ENCODE measurements around the gene COPZ1. TPM values are rescaled to one million over a fixed set of nuclear protein-coding genes. Genes with fewer than 3 reads are reported as not detected.
A peak's percentile ranks its signal among the peaks of the same experiment; 100 is the strongest.

Gene COPZ1
- total and polyA plus RNA-seq, 2 experiments from 2014 or later = 164 to 207 TPM

GRCh38 chr12:54333420-54334034 lies 8.6 kb downstream of the COPZ1 start:
- H3K27me3 ChIP-seq = no peaks in the 10 kb centered on the region
- no peaks in the 10 kb centered on the region for H3K9me3 ChIP-seq (ENCODE audit: low read depth)
- peaks cover 85% of the 10 kb centered on the region for H3K79me2 ChIP-seq
- peaks cover 32% of the 10 kb centered on the region for H3K4me1 ChIP-seq (ENCODE audit: insufficient read depth)
- DNase-seq (ENCODE audit: low spot score) = no peak
- no peak overlapping the region for H3K27ac ChIP-seq
- 100% methylated on average over 4 of the region's 4 CpGs for WGBS (ENCODE audit: low lambda C conversion rate, missing lambda C conversion rate)
- no peak overlapping the region for H2AFZ ChIP-seq
- H4K20me1 ChIP-seq (ENCODE audit: insufficient read depth, poor library complexity, severe bottlenecking) = peaks cover 18% of the 10 kb centered on the region
- no peaks in the 10 kb centered on the region for H3K36me3 ChIP-seq (replicated peaks; ENCODE audit: insufficient read depth, low read depth)
- no peak overlapping the region for H3K4me2 ChIP-seq
- H3K4me3 ChIP-seq = no peak overlapping the region
- no peak for TF ChIP-seq EZH2 (IDR thresholded peaks at IDR 0.05; ENCODE audit: borderline replicate concordance)
- TF ChIP-seq EZH2phosphoT487 (IDR thresholded peaks at IDR 0.05; ENCODE audit: low read depth, severe bottlenecking, unreplicated experiment) = no peak
- no peaks in the 10 kb centered on the region for H3K9me2 ChIP-seq (replicated peaks; ENCODE audit: insufficient read depth)

- DNase-seq (ENCODE audit: low spot score) = no peak
- peaks cover 36% of the 10 kb centered on the region for H3K4me1 ChIP-seq (ENCODE audit: insufficient read depth)
- 33% methylated on average over 3 of the region's 3 CpGs for WGBS (ENCODE audit: low lambda C conversion rate, missing lambda C conversion rate)
- no peak overlapping the region for H2AFZ ChIP-seq
- H3K27ac ChIP-seq = peak overlapping the region; percentile 72
- H4K20me1 ChIP-seq (ENCODE audit: insufficient read depth, poor library complexity, severe bottlenecking) = peaks cover 29% of the 10 kb centered on the region
- no peaks in the 10 kb centered on the region for H3K9me3 ChIP-seq (ENCODE audit: low read depth)
- no peak overlapping the region for H3K4me3 ChIP-seq
- H3K79me2 ChIP-seq = peaks cover 74% of the 10 kb centered on the region
- no peak for TF ChIP-seq EZH2phosphoT487 (IDR thresholded peaks at IDR 0.05; ENCODE audit: low read depth, severe bottlenecking, unreplicated experiment)
- peak; percentile 34 for TF ChIP-seq CTCF (IDR thresholded peaks at IDR 0.05; ENCODE audit: poor library complexity)
- H3K9me2 ChIP-seq (replicated peaks; ENCODE audit: insufficient read depth) = no peaks in the 10 kb centered on the region
- no peaks in the 10 kb centered on the region for H3K27me3 ChIP-seq
- peaks cover 4% of the 10 kb centered on the region for H3K36me3 ChIP-seq (replicated peaks; ENCODE audit: insufficient read depth, low read depth)
- peak overlapping the region; percentile 53 for H3K4me2 ChIP-seq
Measured at GRCh38 chr12:54337280-54337842, 12.4 kb downstream of the COPZ1 start.

- Histone ChIP-seq H3K27me3 (no peaks in the 10 kb centered on the region), H3K9me2 (replicated peaks; ENCODE audit: insufficient read depth) (no peaks in the 10 kb centered on the region), H3K4me3 (no peak overlapping the region), H3K27ac (peak overlapping the region; percentile 72), H2AFZ (no peak overlapping the region), H3K4me1 (ENCODE audit: insufficient read depth) (peaks cover 36% of the 10 kb centered on the region), H3K36me3 (replicated peaks; ENCODE audit: insufficient read depth, low read depth) (peaks cover 4% of the 10 kb centered on the region), H3K9me3 (ENCODE audit: low read depth) (no peaks in the 10 kb centered on the region), H3K79me2 (peaks cover 68% of the 10 kb centered on the region), H3K4me2 (peak overlapping the region; percentile 53), H4K20me1 (ENCODE audit: insufficient read depth, poor library complexity, severe bottlenecking) (peaks cover 29% of the 10 kb centered on the region)
- DNase-seq (ENCODE audit: low spot score) = no peak
- 77% methylated on average over 3 of the region's 3 CpGs for WGBS (ENCODE audit: low lambda C conversion rate, missing lambda C conversion rate)
- TF ChIP-seq EZH2 (IDR thresholded peaks at IDR 0.05; ENCODE audit: borderline replicate concordance) (no peak), CTCF (IDR thresholded peaks at IDR 0.05; ENCODE audit: poor library complexity) (no peak), EZH2phosphoT487 (IDR thresholded peaks at IDR 0.05; ENCODE audit: low read depth, severe bottlenecking, unreplicated experiment) (no peak)
Measured at GRCh38 chr12:54337854-54338650, 13.1 kb downstream of the COPZ1 start.
